Panc1 (cell line): ENCODE data around the gene CD34. TPM values are rescaled to one million over a fixed set of nuclear protein-coding genes. Genes with fewer than 3 reads are reported as not detected.

ENCODE experiments used
- ATAC-seq: fragments of 200-7000 bp; cut with Tn5 transposase; 2 replicates; pipeline ENCODE4 v1.9.1; 2020; ENCODE audit warnings: mild to moderate bottlenecking, moderate library complexity
- BruUV-seq: library from RNA; stranded (reverse); fragments of 400-500 nt; replicated peaks from 2 replicates; lab custom pipeline; 2021; lab: Mats Ljungman, UMichigan
- CTCF ChIA-PET: fragments of 300-600 bp; sonication (Branson Sonifier 250); formaldehyde crosslinking; loops from one replicate; lab custom pipeline; 2022; ENCODE audit warnings: antibody characterized with exemption; lab: Charles Lee
- POLR2A ChIA-PET: fragments of 300-600 bp; sonication (Branson Sonifier 250); formaldehyde crosslinking; loops from one replicate; lab custom pipeline; 2022; ENCODE audit warnings: antibody characterized with exemption; lab: Charles Lee
- DNase-seq: peaks from one replicate; pipeline ENCODE4 v3.0.0-alpha.2; 2010; ENCODE audit warnings: low read depth, low spot score
- H3K27ac ChIP-seq: 2 replicates; pipeline ENCODE4 v1.5.1; 2011; ENCODE audit warnings: mild to moderate bottlenecking, low read length, inconsistent platforms
- H3K27me3 ChIP-seq: fragments of 200-500 bp; sonication (Bioruptor generic); 2 replicates; pipeline ENCODE4 v1.6.0; 2014; ENCODE audit warnings: low read length, inconsistent platforms; ENCODE audit not compliant: control insufficient read depth, insufficient read depth
- H3K36me3 ChIP-seq: fragments of 200-500 bp; sonication (Bioruptor generic); 2 replicates; pipeline ENCODE4 v1.5.1; 2014; ENCODE audit warnings: inconsistent platforms, mild to moderate bottlenecking, low read length, moderate library complexity; ENCODE audit not compliant: control insufficient read depth, insufficient read depth
- H3K4me1 ChIP-seq: 2 replicates; pipeline ENCODE4 v1.5.1; 2011; ENCODE audit warnings: inconsistent platforms, mild to moderate bottlenecking, low read length, moderate library complexity; ENCODE audit not compliant: control insufficient read depth, insufficient read depth
- H3K4me3 ChIP-seq, 2 experiments: 2 replicates each; pipeline ENCODE4 v1.5.1; 2011 to 2012; ENCODE audit warnings: low read depth in 2 of 2, low read length in 2 of 2, mild to moderate bottlenecking in 2 of 2, inconsistent platforms in 1 of 2, moderate library complexity in 1 of 2
- H3K9me3 ChIP-seq: fragments of 200-500 bp; sonication (Bioruptor generic); 2 replicates; pipeline ENCODE4 v1.5.1; 2014; ENCODE audit warnings: low read depth, mild to moderate bottlenecking, inconsistent platforms, low read length, moderate library complexity; ENCODE audit not compliant: control insufficient read depth, insufficient read depth
- POLR2AphosphoS5 ChIP-seq: IDR thresholded peaks from 2 replicates; pipeline ENCODE4 v1.6.1; 2012; ENCODE audit warnings: mild to moderate bottlenecking, low read depth, low read length, moderate library complexity
- TCF7L2 ChIP-seq: IDR thresholded peaks from 2 replicates; pipeline ENCODE4 v1.6.1; 2011; ENCODE audit warnings: mild to moderate bottlenecking, low read depth, low read length, inconsistent platforms
- in situ Hi-C: cut with HindIII; loops from 2 replicates; pipeline ENCODE4 v1.10.0; 2016; ENCODE audit warnings: low sequenced_read_pairs, low pct_unique_long_range_greater_than_20kb
- intact Hi-C: fragments of 100-400 bp; cut with micrococcal nuclease; formaldehyde crosslinking; loops from one replicate; pipeline ENCODE4 v1.10.0; 2022; ENCODE audit not compliant: unreplicated experiment
- total RNA-seq: library from RNA; stranded (reverse); gene quantifications from one replicate; pipeline ENCODE4 v1.2.1, GENCODE V29; 2021; ENCODE audit not compliant: unreplicated experiment
- TF ChIP-seq, protein P1 (sequence below): fragments of 450-650 bp; IDR thresholded peaks from 2 replicates; pipeline ENCODE4 v1.5.1; 2017; ENCODE audit warnings: mild to moderate bottlenecking

The CD34 gene
- total RNA-seq, 1 experiment from 2014 or later: 0.15 TPM

DNA sequence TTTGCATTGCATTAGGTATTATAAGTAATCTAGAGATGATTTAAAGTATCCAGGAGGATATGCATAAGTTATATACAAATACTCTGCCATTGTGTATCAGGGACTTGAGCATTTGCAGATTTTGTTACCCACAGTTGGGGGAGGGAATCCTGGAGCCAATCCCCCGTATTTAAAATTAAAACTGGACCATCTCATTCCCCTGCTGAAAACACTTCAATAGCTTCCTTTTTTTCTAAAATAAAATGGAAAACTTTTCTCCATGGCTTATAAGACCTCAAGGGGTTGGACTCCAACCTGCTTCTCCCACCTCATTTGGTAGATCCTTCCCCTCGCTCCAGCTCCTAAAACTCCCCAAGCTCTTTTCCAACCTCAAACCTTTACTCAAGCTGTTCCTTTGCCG, 10.4 kb upstream of the CD34 start:
- Histone ChIP-seq H3K27ac (no peak overlapping the region), H3K36me3 (no peaks in the 10 kb centered on the region), H3K4me1 (no peaks in the 10 kb centered on the region), H3K9me3 (no peaks in the 10 kb centered on the region), H3K4me3 (no peak overlapping the region), H3K27me3 (peaks cover 3% of the 10 kb centered on the region; the same call in 1 of the 2 replicates)
- CTCF ChIA-PET: no interaction called here
- intact Hi-C loops (no loop called here), in situ Hi-C loops (no loop called here)
- TF ChIP-seq, protein P1, sequence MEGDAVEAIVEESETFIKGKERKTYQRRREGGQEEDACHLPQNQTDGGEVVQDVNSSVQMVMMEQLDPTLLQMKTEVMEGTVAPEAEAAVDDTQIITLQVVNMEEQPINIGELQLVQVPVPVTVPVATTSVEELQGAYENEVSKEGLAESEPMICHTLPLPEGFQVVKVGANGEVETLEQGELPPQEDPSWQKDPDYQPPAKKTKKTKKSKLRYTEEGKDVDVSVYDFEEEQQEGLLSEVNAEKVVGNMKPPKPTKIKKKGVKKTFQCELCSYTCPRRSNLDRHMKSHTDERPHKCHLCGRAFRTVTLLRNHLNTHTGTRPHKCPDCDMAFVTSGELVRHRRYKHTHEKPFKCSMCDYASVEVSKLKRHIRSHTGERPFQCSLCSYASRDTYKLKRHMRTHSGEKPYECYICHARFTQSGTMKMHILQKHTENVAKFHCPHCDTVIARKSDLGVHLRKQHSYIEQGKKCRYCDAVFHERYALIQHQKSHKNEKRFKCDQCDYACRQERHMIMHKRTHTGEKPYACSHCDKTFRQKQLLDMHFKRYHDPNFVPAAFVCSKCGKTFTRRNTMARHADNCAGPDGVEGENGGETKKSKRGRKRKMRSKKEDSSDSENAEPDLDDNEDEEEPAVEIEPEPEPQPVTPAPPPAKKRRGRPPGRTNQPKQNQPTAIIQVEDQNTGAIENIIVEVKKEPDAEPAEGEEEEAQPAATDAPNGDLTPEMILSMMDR: no peak
- POLR2A ChIA-PET: no interaction called here
- BruUV-seq: no TSS peak
- DNase-seq (no peak), ATAC-seq (no peak)

- TF ChIP-seq, protein P1: no peak
- TF ChIP-seq POLR2AphosphoS5 (no peak), TCF7L2 (no peak)
- POLR2A ChIA-PET: no interaction called here
- DNase-seq (no peak), ATAC-seq (no peak)
- BruUV-seq: no TSS peak
- no peaks in the 10 kb centered on the region for H3K9me3 ChIP-seq
- H3K4me3 ChIP-seq: no peak overlapping the region
- H3K36me3 ChIP-seq: no peaks in the 10 kb centered on the region
- intact Hi-C loops (no loop called here), in situ Hi-C loops (no loop called here)
- CTCF ChIA-PET: no interaction called here
- no peaks in the 10 kb centered on the region for H3K4me1 ChIP-seq
- peaks cover 3% of the 10 kb centered on the region; the same call in 1 of the 2 replicates for H3K27me3 ChIP-seq
- no peak overlapping the region for H3K27ac ChIP-seq
Measured at GRCh38 chr1:207920444-207921021, 9.6 kb upstream of the CD34 start.

DNA sequence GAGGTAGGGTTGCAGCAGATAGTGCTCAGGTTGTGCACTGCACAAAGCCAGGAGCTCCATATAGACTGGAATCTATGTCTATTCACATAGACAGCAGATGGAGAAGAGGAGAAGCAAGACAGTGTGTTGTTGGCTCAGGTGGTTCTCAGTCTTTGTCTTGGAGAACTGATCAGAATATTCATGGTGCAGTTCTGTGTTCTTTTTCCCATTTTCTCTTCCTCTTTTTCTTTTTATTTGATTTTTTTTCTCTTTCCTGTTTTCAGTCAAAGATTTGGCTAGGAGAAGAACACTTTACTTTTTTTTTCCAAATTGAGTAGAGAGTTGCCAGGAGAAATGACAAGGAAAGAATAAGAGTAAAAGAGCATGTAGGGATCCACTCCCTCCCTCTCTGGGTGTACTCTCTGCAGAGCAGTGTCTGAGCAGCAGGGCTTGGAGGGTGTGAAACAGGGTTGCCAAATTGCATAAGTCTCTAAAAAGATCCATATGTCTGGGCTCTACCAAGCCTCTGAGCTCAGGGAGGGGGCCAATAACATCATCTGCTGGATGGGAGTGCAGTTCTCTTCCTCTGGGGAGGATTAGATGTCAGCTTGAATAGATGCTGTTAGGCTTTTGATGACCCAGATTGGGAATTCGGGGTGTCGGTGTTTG, 8.7 kb upstream of the CD34 start:
- POLR2A ChIA-PET: no interaction called here
- no peak for ATAC-seq
- no peak for DNase-seq
- BruUV-seq: no TSS peak
- Histone ChIP-seq H3K9me3 (no peaks in the 10 kb centered on the region), H3K27ac (no peak overlapping the region), H3K27me3 (peaks cover 3% of the 10 kb centered on the region; the same call in 1 of the 2 replicates), H3K36me3 (no peaks in the 10 kb centered on the region), H3K4me3 (no peak overlapping the region), H3K4me1 (no peaks in the 10 kb centered on the region)
- TF ChIP-seq, protein P1: no peak
- no peak for TF ChIP-seq TCF7L2
- CTCF ChIA-PET: no interaction called here
- intact Hi-C loops: no loop called here
- in situ Hi-C loops: no loop called here
